ENCODE results near the gene NTMT1. TPM values are rescaled to one million over a fixed set of nuclear protein-coding genes. Genes with fewer than 3 reads are reported as not detected.
"Not testable (repeated sequence)": the region's sequence is repeated elsewhere in the genome, so short reads cannot be mapped to it uniquely, and the experiment has no call there.

NTMT1 gene
- total and polyA plus RNA-seq, 10 of the 15 experiments (the other 5 are each of a cell fraction or from before 2014, with no cell fraction given): 12.8 to 85.4 (median 39.3) TPM

DNA sequence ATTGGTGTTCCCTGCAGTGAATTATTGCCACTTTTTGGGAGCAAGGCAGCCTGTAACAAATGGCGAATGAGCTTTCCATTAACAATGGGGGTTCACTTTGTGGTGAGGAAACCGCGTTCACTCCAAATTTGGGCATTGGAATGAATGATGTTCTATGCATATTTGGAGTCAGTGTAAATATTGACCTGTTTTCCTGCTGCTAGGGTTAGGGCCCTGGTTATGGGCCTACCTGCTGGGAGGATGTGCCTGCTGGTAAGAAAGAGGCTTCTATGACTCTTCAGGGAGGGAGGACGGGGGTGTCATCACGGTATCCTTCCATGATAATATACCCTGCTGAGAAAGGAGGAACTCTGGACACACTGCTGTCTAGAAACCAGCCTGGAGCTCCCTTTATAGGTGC is 34.0 kb upstream of the NTMT1 start:
- Histone ChIP-seq H3K27me3 (replicated peaks in 1 of 2; ENCODE audit: control insufficient read depth in 2 of 2, insufficient read depth in 2 of 2, low read length in 1 of 2) (no peaks in the 10 kb centered on the region), H3K4me1 (ENCODE audit: control insufficient read depth, insufficient read depth, low read length) (peaks cover 17% of the 10 kb centered on the region), H2AFZ (ENCODE audit: control insufficient read depth, low read depth, low read length) (no peak overlapping the region), H3K4me3 (no peak overlapping the region), H3K36me3 (ENCODE audit: control insufficient read depth in 2 of 2, insufficient read depth in 2 of 2, low read length in 1 of 2) (no peaks in the 10 kb centered on the region), H3K9ac (ENCODE audit: control insufficient read depth, insufficient read depth, low read length) (no peak overlapping the region), H3K79me2 (ENCODE audit: control insufficient read depth, insufficient read depth, low read length) (no peaks in the 10 kb centered on the region), H3K27ac (ENCODE audit: control insufficient read depth, insufficient read depth) (no peak overlapping the region), H3K4me2 (ENCODE audit: control insufficient read depth, insufficient read depth) (no peak overlapping the region), H3K9me3 (replicated peaks; ENCODE audit: control insufficient read depth, insufficient read depth, low read length) (no peaks in the 10 kb centered on the region), H4K20me1 (ENCODE audit: control insufficient read depth, insufficient read depth) (no peaks in the 10 kb centered on the region)
- DNase-seq (ENCODE audit: low read depth, low spot score) (no peak), FAIRE-seq (no peak), ATAC-seq (no peak)
- ChIA-PET POLR2A (interaction anchor here (0.9 kb wide), 1 partner anchor 12 kb away, joined by 5 read pairs; no protein-coding TSS in a partner anchor), CTCF (no interaction called here), RAD21 (ENCODE audit: unreplicated experiment) (interaction anchor here (0.6 kb wide), 1 partner anchor 450 kb away, joined by 3 read pairs; no protein-coding TSS in a partner anchor), SMC1A (ENCODE audit: uncharacterized antibody, unreplicated experiment) (interaction anchor here (0.6 to 1.9 kb wide), 2 partner anchors 12 to 128 kb away, joined by 3 to 11 read pairs; no protein-coding TSS in a partner anchor)
- no TSS peak for BruUV-seq (replicated peaks)
- intact Hi-C loops (cut with micrococcal nuclease; ENCODE audit: unreplicated experiment): no loop called here
- 57% methylated on average over 5 of the region's 5 CpGs for WGBS (ENCODE audit: insufficient coverage, insufficient replicate concordance, low lambda C conversion rate, missing lambda C conversion rate)
- in situ Hi-C loops (cut with MboI): no loop called here
- TF ChIP-seq SRF (IDR thresholded peaks at IDR 0.05; ENCODE audit: low read depth in 2 of 2, low read length in 2 of 2) (0 out of 4 replicates have a peak, but pooled peaks of 1 of the 2 experiments have one; percentile 13), GABPA (IDR thresholded peaks at IDR 0.05; ENCODE audit: low read depth) (no peak)

DNA sequence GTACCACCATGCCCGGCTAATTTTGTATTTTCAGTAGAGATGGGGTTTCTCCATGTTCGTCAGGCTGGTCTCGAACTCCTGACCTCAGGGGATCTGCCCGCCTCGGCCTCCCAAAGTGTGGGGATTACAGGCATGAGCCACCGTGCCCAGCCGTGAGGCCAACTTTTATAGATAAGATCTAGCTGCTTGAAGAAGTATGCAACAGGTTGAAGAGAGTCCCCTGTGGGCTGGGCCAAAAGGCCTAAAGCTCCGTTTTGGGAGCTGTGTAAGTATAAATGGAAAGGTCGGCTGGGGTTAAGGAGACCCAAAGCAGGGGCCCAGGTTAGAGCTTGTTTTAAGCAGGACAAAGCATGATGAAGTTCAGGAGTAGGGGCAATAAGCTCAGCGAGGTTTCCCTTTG is 33.2 kb upstream of the NTMT1 start:
- H3K4me1 ChIP-seq (ENCODE audit: control insufficient read depth, insufficient read depth, low read length): peaks cover 19% of the 10 kb centered on the region
- BruUV-seq (replicated peaks); FAIRE-seq; H3K9me3 ChIP-seq (replicated peaks; ENCODE audit: control insufficient read depth, insufficient read depth, low read length); intact Hi-C loops (cut with micrococcal nuclease; ENCODE audit: unreplicated experiment); ATAC-seq; H3K79me2 ChIP-seq (ENCODE audit: control insufficient read depth, insufficient read depth, low read length); H4K20me1 ChIP-seq (ENCODE audit: control insufficient read depth, insufficient read depth); H3K36me3 ChIP-seq (ENCODE audit: control insufficient read depth in 2 of 2, insufficient read depth in 2 of 2, low read length in 1 of 2); H3K4me3 ChIP-seq; H3K27ac ChIP-seq (ENCODE audit: control insufficient read depth, insufficient read depth); H3K27me3 ChIP-seq (replicated peaks in 1 of 2; ENCODE audit: control insufficient read depth in 2 of 2, insufficient read depth in 2 of 2, low read length in 1 of 2); DNase-seq (ENCODE audit: low read depth, low spot score); H2AFZ ChIP-seq (ENCODE audit: control insufficient read depth, low read depth, low read length); in situ Hi-C loops (cut with MboI); H3K4me2 ChIP-seq (ENCODE audit: control insufficient read depth, insufficient read depth); H3K9ac ChIP-seq (ENCODE audit: control insufficient read depth, insufficient read depth, low read length): not testable (repeated sequence)
- 59% methylated on average over 10 of the region's 10 CpGs for WGBS (ENCODE audit: insufficient coverage, insufficient replicate concordance, low lambda C conversion rate, missing lambda C conversion rate)
- RAD21 ChIA-PET (ENCODE audit: unreplicated experiment): interaction anchor here (0.6 to 0.7 kb wide), 2 partner anchors 28 to 451 kb away, joined by 3 read pairs; no protein-coding TSS in a partner anchor
- CTCF ChIA-PET: interaction anchor here (0.6 to 1.6 kb wide), 5 partner anchors 9 to 453 kb away, joined by 3 to 6 read pairs (median 3); no protein-coding TSS in a partner anchor
- POLR2A ChIA-PET: interaction anchor here (0.7 to 1.3 kb wide), 3 partner anchors 12 to 450 kb away, joined by 3 to 6 read pairs (median 5); no protein-coding TSS in a partner anchor
- SMC1A ChIA-PET (ENCODE audit: uncharacterized antibody, unreplicated experiment): interaction anchor here (1.1 to 2.0 kb wide), 3 partner anchors 8 to 453 kb away, joined by 5 to 11 read pairs (median 11); no protein-coding TSS in a partner anchor

Data from GM12878 (cell line).